Nephron progenitor cell (in vitro differentiated cells): Measurements from ENCODE around the gene SEMA6A.

Experiments used
- DNase-seq: peaks from one replicate; pipeline ENCODE4 v3.0.0; 2021
- H3K27ac Mint-ChIP-seq: 2 replicates; pipeline ENCODE4 v1.8.0; 2021; ENCODE audit warnings: mild to moderate bottlenecking, moderate library complexity, mixed read lengths
- H3K27me3 Mint-ChIP-seq: 2 replicates; pipeline ENCODE4 v1.8.0; 2021; ENCODE audit warnings: mild to moderate bottlenecking, low read depth, mixed read lengths; ENCODE audit not compliant: poor library complexity
- H3K36me3 Mint-ChIP-seq: 2 replicates; pipeline ENCODE4 v1.8.0; 2021; ENCODE audit warnings: low read depth, mixed read lengths
- H3K4me1 Mint-ChIP-seq: 2 replicates; pipeline ENCODE4 v1.8.0; 2021; ENCODE audit warnings: mixed read lengths
- H3K4me3 Mint-ChIP-seq: 2 replicates; pipeline ENCODE4 v1.8.0; 2021; ENCODE audit warnings: mild to moderate bottlenecking, moderate library complexity, mixed read lengths
- H3K9me3 Mint-ChIP-seq: 2 replicates; pipeline ENCODE4 v1.8.0; 2021; ENCODE audit warnings: mild to moderate bottlenecking, moderate library complexity, mixed read lengths
- CTCF ChIP-seq: fragments of 200-600 bp; sonication (generic); IDR thresholded peaks from 2 replicates; pipeline ENCODE4 v1.5.0; 2021; ENCODE audit warnings: antibody characterized with exemption

SEMA6A gene

GRCh38 chr5:116415989-116416388, 158.6 kb downstream of the SEMA6A start:
- no peak overlapping the region for H3K27ac Mint-ChIP-seq
- H3K4me3 Mint-ChIP-seq = no peak overlapping the region
- H3K9me3 Mint-ChIP-seq = no peaks in the 10 kb centered on the region
- H3K36me3 Mint-ChIP-seq = no peaks in the 10 kb centered on the region
- no peak for TF ChIP-seq CTCF
- no peak for DNase-seq
- peaks cover 5% of the 10 kb centered on the region for H3K27me3 Mint-ChIP-seq
- peaks cover 12% of the 10 kb centered on the region for H3K4me1 Mint-ChIP-seq

GRCh38 chr5:116415182-116415581, 159.4 kb downstream of the SEMA6A start:
- H3K27me3 Mint-ChIP-seq = peaks cover 5% of the 10 kb centered on the region
- no peaks in the 10 kb centered on the region for H3K9me3 Mint-ChIP-seq
- H3K4me1 Mint-ChIP-seq = peaks cover 15% of the 10 kb centered on the region
- no peak for TF ChIP-seq CTCF
- DNase-seq = no peak
- no peak overlapping the region for H3K27ac Mint-ChIP-seq
- no peaks in the 10 kb centered on the region for H3K36me3 Mint-ChIP-seq
- no peak overlapping the region for H3K4me3 Mint-ChIP-seq

GRCh38 chr5:116411101-116411571, 163.5 kb downstream of the SEMA6A start:
- Mint-ChIP-seq H3K36me3 (no peaks in the 10 kb centered on the region), H3K27ac (no peak overlapping the region), H3K27me3 (peaks cover 5% of the 10 kb centered on the region), H3K4me3 (no peak overlapping the region), H3K9me3 (no peaks in the 10 kb centered on the region), H3K4me1 (peaks cover 15% of the 10 kb centered on the region)
- no peak for DNase-seq
- no peak for TF ChIP-seq CTCF

GRCh38 chr5:116410336-116410890, 164.2 kb downstream of the SEMA6A start:
- peaks cover 5% of the 10 kb centered on the region for H3K27me3 Mint-ChIP-seq
- H3K36me3 Mint-ChIP-seq = no peaks in the 10 kb centered on the region
- DNase-seq = no peak
- TF ChIP-seq CTCF = no peak
- H3K9me3 Mint-ChIP-seq = no peaks in the 10 kb centered on the region
- H3K27ac Mint-ChIP-seq = no peak overlapping the region
- peaks cover 15% of the 10 kb centered on the region for H3K4me1 Mint-ChIP-seq
- no peak overlapping the region for H3K4me3 Mint-ChIP-seq

GRCh38 chr5:116409591-116410296, 164.9 kb downstream of the SEMA6A start:
- Mint-ChIP-seq H3K27ac (no peak overlapping the region), H3K9me3 (no peaks in the 10 kb centered on the region), H3K27me3 (peaks cover 5% of the 10 kb centered on the region), H3K36me3 (no peaks in the 10 kb centered on the region), H3K4me1 (peaks cover 15% of the 10 kb centered on the region), H3K4me3 (no peak overlapping the region)
- TF ChIP-seq CTCF = no peak
- no peak for DNase-seq
